ENCODE results near the gene MMP12.

DNA sequence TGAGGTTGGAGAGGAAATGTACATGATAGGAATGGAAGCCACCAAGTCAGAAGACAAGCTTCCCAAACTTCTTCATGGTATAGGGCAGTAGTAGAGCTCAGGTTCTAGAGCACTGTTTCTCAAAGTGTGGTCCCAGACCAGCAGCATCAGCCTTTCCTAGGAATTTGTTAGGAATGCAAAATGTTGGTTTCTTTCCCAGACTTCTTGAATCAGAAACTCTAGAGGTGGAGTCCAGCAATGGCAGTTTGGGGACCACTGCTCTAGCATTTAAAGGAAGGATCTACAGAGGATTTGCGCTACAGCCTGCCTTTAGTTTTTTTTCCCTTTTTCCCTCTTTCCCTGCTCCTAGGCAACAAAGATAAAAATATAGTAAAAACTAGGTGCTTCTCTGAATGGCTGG, 17.0 kb upstream of the MMP12 start:
- TF ChIP-seq, protein P1, sequence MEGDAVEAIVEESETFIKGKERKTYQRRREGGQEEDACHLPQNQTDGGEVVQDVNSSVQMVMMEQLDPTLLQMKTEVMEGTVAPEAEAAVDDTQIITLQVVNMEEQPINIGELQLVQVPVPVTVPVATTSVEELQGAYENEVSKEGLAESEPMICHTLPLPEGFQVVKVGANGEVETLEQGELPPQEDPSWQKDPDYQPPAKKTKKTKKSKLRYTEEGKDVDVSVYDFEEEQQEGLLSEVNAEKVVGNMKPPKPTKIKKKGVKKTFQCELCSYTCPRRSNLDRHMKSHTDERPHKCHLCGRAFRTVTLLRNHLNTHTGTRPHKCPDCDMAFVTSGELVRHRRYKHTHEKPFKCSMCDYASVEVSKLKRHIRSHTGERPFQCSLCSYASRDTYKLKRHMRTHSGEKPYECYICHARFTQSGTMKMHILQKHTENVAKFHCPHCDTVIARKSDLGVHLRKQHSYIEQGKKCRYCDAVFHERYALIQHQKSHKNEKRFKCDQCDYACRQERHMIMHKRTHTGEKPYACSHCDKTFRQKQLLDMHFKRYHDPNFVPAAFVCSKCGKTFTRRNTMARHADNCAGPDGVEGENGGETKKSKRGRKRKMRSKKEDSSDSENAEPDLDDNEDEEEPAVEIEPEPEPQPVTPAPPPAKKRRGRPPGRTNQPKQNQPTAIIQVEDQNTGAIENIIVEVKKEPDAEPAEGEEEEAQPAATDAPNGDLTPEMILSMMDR (IDR thresholded peaks at IDR 0.05): no peak
- no peak for TF ChIP-seq EP300 (IDR thresholded peaks at IDR 0.05)
- TF ChIP-seq POLR2A (IDR thresholded peaks at IDR 0.05): no peak

Measured in ovary (tissue), 3 donors.